Osteoblast (primary cell): Measurements from ENCODE around the gene CREB5. TPM values are rescaled to one million over a fixed set of nuclear protein-coding genes. Genes with fewer than 3 reads are reported as not detected.

Experiments used
- DNase-seq: peaks from one replicate; pipeline ENCODE4 v3.0.0; 2011; ENCODE audit warnings: low spot score, mixed read lengths; ENCODE audit not compliant: insufficient read length; ENCODE audit errors: missing footprints
- H2AFZ ChIP-seq: 2 replicates; pipeline ENCODE4 v1.6.0; 2011; ENCODE audit warnings: mild to moderate bottlenecking, low read length
- H3K27ac ChIP-seq: 2 replicates; pipeline ENCODE4 v1.5.1; 2011; ENCODE audit warnings: mild to moderate bottlenecking, low read depth, low read length, moderate library complexity
- H3K27me3 ChIP-seq: 2 replicates; pipeline ENCODE4 v1.6.0; 2012; ENCODE audit warnings: mild to moderate bottlenecking, control low read depth, inconsistent platforms, low read length, moderate library complexity; ENCODE audit not compliant: insufficient read depth
- H3K36me3 ChIP-seq: 2 replicates; pipeline ENCODE4 v1.5.1; 2011; ENCODE audit warnings: mild to moderate bottlenecking, low read length, control low read depth, moderate library complexity; ENCODE audit not compliant: insufficient read depth
- H3K4me1 ChIP-seq: 2 replicates; pipeline ENCODE4 v1.5.1; 2011; ENCODE audit warnings: mild to moderate bottlenecking, low read length, control low read depth, moderate library complexity; ENCODE audit not compliant: insufficient read depth
- H3K4me2 ChIP-seq: 2 replicates; pipeline ENCODE4 v1.6.0; 2011; ENCODE audit warnings: mild to moderate bottlenecking, low read length; ENCODE audit not compliant: insufficient read depth
- H3K4me3 ChIP-seq: fragments of 200-600 bp; sonication (generic); 3 replicates; pipeline ENCODE4 v1.5.1; 2012; ENCODE audit warnings: mild to moderate bottlenecking, low read length, inconsistent platforms; ENCODE audit not compliant: insufficient read depth
- H3K79me2 ChIP-seq: 2 replicates; pipeline ENCODE4 v1.6.0; 2012; ENCODE audit warnings: mild to moderate bottlenecking, low read length, control low read depth, inconsistent platforms; ENCODE audit not compliant: insufficient read depth
- H3K9me3 ChIP-seq: 2 replicates; pipeline ENCODE4 v1.5.1; 2011; ENCODE audit warnings: low read depth, low read length, control low read depth
- H4K20me1 ChIP-seq: 2 replicates; pipeline ENCODE4 v1.6.0; 2012; ENCODE audit warnings: mild to moderate bottlenecking, low read length, control low read depth; ENCODE audit not compliant: insufficient read depth
- CTCF ChIP-seq: IDR thresholded peaks from 2 replicates; pipeline ENCODE4 v1.5.1; 2011; ENCODE audit warnings: mild to moderate bottlenecking, low read depth, low read length, moderate library complexity; ENCODE audit errors: extremely low read depth
- total RNA-seq: library from RNA; depleted of rRNA; stranded (reverse); fragments of >200 nt; gene quantifications from 2 replicates; pipeline ENCODE4 v1.2.3, GENCODE V29; 2012

CREB5 gene
- total RNA-seq, 1 donor: 5.1 TPM

DNA sequence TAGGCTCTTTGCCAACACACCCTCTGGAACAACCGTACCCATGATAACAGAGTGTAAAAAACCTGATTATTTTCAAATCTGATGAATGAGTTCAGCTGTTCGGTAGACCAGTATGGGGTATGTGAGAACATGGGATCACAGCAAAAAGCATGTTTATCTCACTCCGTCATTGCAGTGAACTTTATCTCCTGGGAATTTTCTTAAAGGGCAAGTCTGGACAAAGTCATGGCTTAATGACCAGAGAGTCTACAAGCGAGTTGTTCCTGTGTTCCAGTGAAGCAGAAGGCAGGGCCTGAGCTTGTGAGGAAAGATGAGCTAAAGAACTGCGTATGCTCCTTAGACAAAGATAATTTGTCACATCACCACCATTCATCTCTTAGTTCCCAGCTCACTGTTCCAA is 326.1 kb downstream of the CREB5 start:
- Histone ChIP-seq H3K4me2 (no peak overlapping the region), H3K79me2 (no peaks in the 10 kb centered on the region), H3K4me1 (no peaks in the 10 kb centered on the region), H3K9me3 (no peaks in the 10 kb centered on the region), H3K27ac (no peak overlapping the region), H3K27me3 (no peaks in the 10 kb centered on the region), H3K4me3 (no peak overlapping the region), H2AFZ (no peak overlapping the region), H4K20me1 (no peaks in the 10 kb centered on the region), H3K36me3 (no peaks in the 10 kb centered on the region)
- no peak for TF ChIP-seq CTCF
- DNase-seq: no peak

- no peak for TF ChIP-seq CTCF
- DNase-seq: no peak
- H3K36me3 ChIP-seq: no peaks in the 10 kb centered on the region
- no peaks in the 10 kb centered on the region for H3K4me1 ChIP-seq
- no peaks in the 10 kb centered on the region for H4K20me1 ChIP-seq
- H3K79me2 ChIP-seq: no peaks in the 10 kb centered on the region
- no peaks in the 10 kb centered on the region for H3K9me3 ChIP-seq
- H2AFZ ChIP-seq: no peak overlapping the region
- H3K4me2 ChIP-seq: no peak overlapping the region
- H3K27me3 ChIP-seq: no peaks in the 10 kb centered on the region
- H3K4me3 ChIP-seq: no peak overlapping the region
- no peak overlapping the region for H3K27ac ChIP-seq
These were observed 326.8 kb downstream of the CREB5 start for GRCh38 chr7:28739128-28739527.

DNA sequence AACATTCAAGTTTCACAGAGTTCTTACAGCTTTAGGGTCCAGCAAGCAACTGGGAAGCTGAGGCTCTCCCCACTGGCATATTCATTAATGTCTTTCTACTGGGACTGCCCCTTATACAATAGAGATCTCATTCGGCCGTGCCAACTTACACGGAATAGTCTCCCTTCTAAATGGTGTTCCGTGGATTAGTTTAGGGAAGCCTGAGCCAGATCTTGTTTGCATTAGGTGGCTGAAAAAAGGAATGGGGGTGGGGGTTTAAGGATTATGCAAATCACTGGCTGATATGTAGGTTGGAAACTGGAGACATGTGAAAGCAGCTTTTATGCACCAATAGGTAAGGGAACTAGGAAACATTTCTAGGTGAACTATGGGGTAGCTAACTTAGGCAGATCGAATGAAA is 327.5 kb downstream of the CREB5 start:
- H3K4me1 ChIP-seq: no peaks in the 10 kb centered on the region
- no peak overlapping the region for H2AFZ ChIP-seq
- no peak overlapping the region for H3K4me3 ChIP-seq
- DNase-seq: no peak
- TF ChIP-seq CTCF: no peak
- no peaks in the 10 kb centered on the region for H3K36me3 ChIP-seq
- H3K27me3 ChIP-seq: no peaks in the 10 kb centered on the region
- no peak overlapping the region for H3K4me2 ChIP-seq
- H4K20me1 ChIP-seq: no peaks in the 10 kb centered on the region
- H3K27ac ChIP-seq: no peak overlapping the region
- H3K79me2 ChIP-seq: no peaks in the 10 kb centered on the region
- H3K9me3 ChIP-seq: no peaks in the 10 kb centered on the region

- Histone ChIP-seq H2AFZ (no peak overlapping the region), H3K36me3 (no peaks in the 10 kb centered on the region), H3K4me1 (no peaks in the 10 kb centered on the region), H3K4me2 (no peak overlapping the region), H3K9me3 (peaks cover 2% of the 10 kb centered on the region), H3K27ac (no peak overlapping the region), H3K79me2 (no peaks in the 10 kb centered on the region), H4K20me1 (no peaks in the 10 kb centered on the region), H3K4me3 (no peak overlapping the region), H3K27me3 (no peaks in the 10 kb centered on the region)
- no peak for DNase-seq
- no peak for TF ChIP-seq CTCF
These were observed 332.6 kb downstream of the CREB5 start for GRCh38 chr7:28744951-28745350.
